Nephron (organoid): ENCODE data around the gene MLLT10.
A peak's percentile ranks its signal among the peaks of the same experiment; 100 is the strongest.

ENCODE experiments used
- H3K27ac Mint-ChIP-seq, 3 experiments: 2 replicates each; pipeline ENCODE4 v1.8.0; 2020; ENCODE audit warnings: mixed read lengths in 3 of 3, mild to moderate bottlenecking in 2 of 3, moderate library complexity in 1 of 3
- H3K27me3 Mint-ChIP-seq: 2 replicates; pipeline ENCODE4 v1.8.0; 2021; ENCODE audit warnings: low read depth, mild to moderate bottlenecking, moderate library complexity, mixed read lengths
- H3K36me3 Mint-ChIP-seq: 2 replicates; pipeline ENCODE4 v1.8.0; 2020; ENCODE audit warnings: low read depth, mixed read lengths
- H3K4me1 Mint-ChIP-seq: 2 replicates; pipeline ENCODE4 v1.8.0; 2020; ENCODE audit warnings: mixed read lengths
- H3K4me3 Mint-ChIP-seq, 3 experiments: 2 replicates each; pipeline ENCODE4 v1.8.0; 2020; ENCODE audit warnings: mild to moderate bottlenecking in 3 of 3, mixed read lengths in 3 of 3, moderate library complexity in 2 of 3
- H3K9me3 Mint-ChIP-seq: 2 replicates; pipeline ENCODE4 v1.8.0; 2020; ENCODE audit warnings: mixed read lengths
- CTCF ChIP-seq, 3 experiments: fragments of 200-600 bp; sonication (generic); IDR thresholded peaks; one replicate each; pipeline ENCODE4 v1.5.0; 2021; ENCODE audit warnings: antibody characterized with exemption in 3 of 3; ENCODE audit not compliant: unreplicated experiment in 3 of 3

MLLT10 gene

GRCh38 chr10:21499701-21500577, 34.1 kb upstream of the MLLT10 start:
- Mint-ChIP-seq H3K27me3 (peaks cover 25% of the 10 kb centered on the region), H3K4me1 (peaks cover 61% of the 10 kb centered on the region), H3K9me3 (no peaks in the 10 kb centered on the region), H3K36me3 (no peaks in the 10 kb centered on the region), H3K27ac (peak overlapping the region; percentile 48 to 95 (median 95)), H3K4me3 (peak overlapping the region; percentile 62 to 85 (median 83))
- TF ChIP-seq CTCF (IDR thresholded peaks at IDR 0.05; ENCODE audit: unreplicated experiment in 3 of 3) = no peak

- Mint-ChIP-seq H3K27me3 (peaks cover 25% of the 10 kb centered on the region), H3K4me3 (peak overlapping the region; percentile 62 to 85 (median 75)), H3K36me3 (no peaks in the 10 kb centered on the region), H3K27ac (peak overlapping the region; percentile 48 to 95 (median 95)), H3K4me1 (peaks cover 59% of the 10 kb centered on the region), H3K9me3 (no peaks in the 10 kb centered on the region)
- TF ChIP-seq CTCF (IDR thresholded peaks at IDR 0.05; ENCODE audit: unreplicated experiment in 3 of 3) = no peak
Observed at GRCh38 chr10:21500578-21500910, 33.5 kb upstream of the MLLT10 start.

GRCh38 chr10:21501091-21501490, 32.9 kb upstream of the MLLT10 start:
- no peak for TF ChIP-seq CTCF (IDR thresholded peaks at IDR 0.05; ENCODE audit: unreplicated experiment in 3 of 3)
- H3K4me3 Mint-ChIP-seq = peak overlapping the region; percentile 62 to 85 (median 75)

GRCh38 chr10:21501731-21502347, 32.2 kb upstream of the MLLT10 start:
- Mint-ChIP-seq H3K27ac (peak overlapping the region; percentile 48 to 95 (median 95)), H3K27me3 (peaks cover 31% of the 10 kb centered on the region), H3K9me3 (no peaks in the 10 kb centered on the region), H3K4me1 (peaks cover 71% of the 10 kb centered on the region), H3K36me3 (no peaks in the 10 kb centered on the region), H3K4me3 (peak overlapping the region in 1 of 3 experiments; percentile 62)
- TF ChIP-seq CTCF (IDR thresholded peaks at IDR 0.05; ENCODE audit: unreplicated experiment in 3 of 3) = no peak

More at GRCh38 chr10:21501091-21501490, 32.9 kb upstream of the MLLT10 start:
- H3K36me3 Mint-ChIP-seq = no peaks in the 10 kb centered on the region
- H3K27ac Mint-ChIP-seq = peak overlapping the region; percentile 48 to 95 (median 95)
- H3K9me3 Mint-ChIP-seq = no peaks in the 10 kb centered on the region
- H3K4me1 Mint-ChIP-seq = peaks cover 64% of the 10 kb centered on the region
- peaks cover 25% of the 10 kb centered on the region for H3K27me3 Mint-ChIP-seq

- TF ChIP-seq CTCF (IDR thresholded peaks at IDR 0.05; ENCODE audit: unreplicated experiment in 3 of 3) = no peak
- Mint-ChIP-seq H3K27me3 (peaks cover 31% of the 10 kb centered on the region), H3K9me3 (no peaks in the 10 kb centered on the region), H3K36me3 (no peaks in the 10 kb centered on the region), H3K27ac (peak overlapping the region; percentile 48 to 95 (median 95)), H3K4me3 (peak overlapping the region in 2 of 3 experiments; percentile 10 to 24), H3K4me1 (peaks cover 76% of the 10 kb centered on the region)
Observed at GRCh38 chr10:21502348-21502740, 31.7 kb upstream of the MLLT10 start.
